C4-2B (cell line): ENCODE data around the gene GPR87.

Experiments used
- ZFX ChIP-seq: fragments of 450-650 bp; IDR thresholded peaks from 2 replicates; pipeline ENCODE4 v1.6.1; 2017
- TF ChIP-seq, protein P1 (sequence below): fragments of 450-650 bp; conservative IDR thresholded peaks from 2 replicates; pipeline ENCODE4 v1.5.1; 2017; ENCODE audit warnings: mild to moderate bottlenecking

DNA sequence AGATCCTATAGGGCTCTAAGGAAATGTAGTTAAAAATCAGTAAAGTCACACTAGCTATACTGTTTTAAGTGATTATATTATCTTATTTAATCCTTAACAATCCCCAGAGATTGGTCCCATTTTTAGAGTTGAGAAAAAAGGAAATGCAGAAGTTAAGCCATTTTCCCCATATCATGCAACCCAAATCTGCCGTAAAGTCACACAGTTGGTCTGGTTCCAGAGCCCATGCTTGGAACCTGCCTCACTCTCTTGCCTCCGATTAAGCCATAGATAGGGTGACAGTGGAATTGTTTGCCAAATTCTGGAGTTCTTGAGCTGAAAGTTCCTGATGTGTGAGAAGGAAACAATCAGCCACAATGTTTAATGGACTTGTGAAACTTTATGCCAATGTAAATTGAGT, 15.1 kb upstream of the GPR87 start:
- TF ChIP-seq, protein P1, sequence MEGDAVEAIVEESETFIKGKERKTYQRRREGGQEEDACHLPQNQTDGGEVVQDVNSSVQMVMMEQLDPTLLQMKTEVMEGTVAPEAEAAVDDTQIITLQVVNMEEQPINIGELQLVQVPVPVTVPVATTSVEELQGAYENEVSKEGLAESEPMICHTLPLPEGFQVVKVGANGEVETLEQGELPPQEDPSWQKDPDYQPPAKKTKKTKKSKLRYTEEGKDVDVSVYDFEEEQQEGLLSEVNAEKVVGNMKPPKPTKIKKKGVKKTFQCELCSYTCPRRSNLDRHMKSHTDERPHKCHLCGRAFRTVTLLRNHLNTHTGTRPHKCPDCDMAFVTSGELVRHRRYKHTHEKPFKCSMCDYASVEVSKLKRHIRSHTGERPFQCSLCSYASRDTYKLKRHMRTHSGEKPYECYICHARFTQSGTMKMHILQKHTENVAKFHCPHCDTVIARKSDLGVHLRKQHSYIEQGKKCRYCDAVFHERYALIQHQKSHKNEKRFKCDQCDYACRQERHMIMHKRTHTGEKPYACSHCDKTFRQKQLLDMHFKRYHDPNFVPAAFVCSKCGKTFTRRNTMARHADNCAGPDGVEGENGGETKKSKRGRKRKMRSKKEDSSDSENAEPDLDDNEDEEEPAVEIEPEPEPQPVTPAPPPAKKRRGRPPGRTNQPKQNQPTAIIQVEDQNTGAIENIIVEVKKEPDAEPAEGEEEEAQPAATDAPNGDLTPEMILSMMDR = no peak
- no peak for TF ChIP-seq ZFX
